DND-41 (cell line): ENCODE data around the gene THUMPD2.

Source experiments
- ATAC-seq: fragments of 200-7000 bp; cut with Tn5 transposase; 3 replicates; pipeline ENCODE4 v1.9.1; 2021; ENCODE audit warnings: low read depth; ENCODE audit not compliant: insufficient read depth
- DNase-seq: peaks from one replicate; pipeline ENCODE4 v3.0.0-alpha.2; 2020
- H2AFZ ChIP-seq: 2 replicates; pipeline ENCODE4 v1.6.0; 2012; ENCODE audit warnings: low read depth, low read length
- H3K27ac ChIP-seq: 2 replicates; pipeline ENCODE4 v1.5.1; 2012; ENCODE audit warnings: low read length, inconsistent platforms
- H3K27me3 ChIP-seq: fragments of 200-600 bp; sonication (generic); 2 replicates; pipeline ENCODE4 v1.6.0; 2012; ENCODE audit warnings: low read length, mild to moderate bottlenecking, inconsistent platforms; ENCODE audit not compliant: insufficient read depth, poor library complexity
- H3K36me3 ChIP-seq: 2 replicates; pipeline ENCODE4 v1.5.1; 2012; ENCODE audit warnings: low read length, inconsistent platforms; ENCODE audit not compliant: insufficient read depth
- H3K4me1 ChIP-seq: 2 replicates; pipeline ENCODE4 v1.5.1; 2012; ENCODE audit warnings: mild to moderate bottlenecking, low read length; ENCODE audit not compliant: insufficient read depth
- H3K4me2 ChIP-seq: 2 replicates; pipeline ENCODE4 v1.6.0; 2012; ENCODE audit warnings: mild to moderate bottlenecking, moderate library complexity, low read length, inconsistent platforms; ENCODE audit not compliant: insufficient read depth
- H3K4me3 ChIP-seq, 2 experiments: fragments of 200-600 bp in 1 of 2; shearing (Covaris generic) in 1 of 2; 2 replicates each; pipeline ENCODE4 v1.5.1; 2012 to 2016; ENCODE audit warnings: inconsistent platforms in 2 of 2, low read length in 2 of 2, mild to moderate bottlenecking in 2 of 2, low read depth in 1 of 2, moderate library complexity in 1 of 2
- H3K79me2 ChIP-seq: 2 replicates; pipeline ENCODE4 v1.6.0; 2012; ENCODE audit warnings: low read length, inconsistent platforms; ENCODE audit not compliant: insufficient read depth
- H3K9ac ChIP-seq: 2 replicates; pipeline ENCODE4 v1.6.0; 2012; ENCODE audit warnings: low read depth, mild to moderate bottlenecking, inconsistent platforms, low read length, moderate library complexity
- H3K9me3 ChIP-seq: 2 replicates; pipeline ENCODE4 v1.5.1; 2012; ENCODE audit warnings: low read length, moderate library complexity, mild to moderate bottlenecking, inconsistent platforms; ENCODE audit not compliant: insufficient read depth, severe bottlenecking
- H4K20me1 ChIP-seq: 2 replicates; pipeline ENCODE4 v1.6.0; 2012; ENCODE audit warnings: low read length; ENCODE audit not compliant: insufficient read depth
- EZH2 ChIP-seq: IDR thresholded peaks from 3 replicates; pipeline ENCODE4 v1.6.1; 2012; ENCODE audit warnings: borderline replicate concordance, low read depth, mild to moderate bottlenecking, moderate library complexity, low read length, inconsistent platforms; ENCODE audit not compliant: severe bottlenecking
- TF ChIP-seq, protein P1 (sequence below): IDR thresholded peaks from 2 replicates; pipeline ENCODE4 v1.5.1; 2012; ENCODE audit warnings: borderline replicate concordance, low read length, moderate library complexity, mild to moderate bottlenecking; ENCODE audit not compliant: poor library complexity, severe bottlenecking; ENCODE audit errors: extremely low read depth

The THUMPD2 gene

GRCh38 chr2:39733070-39733674, 45.9 kb downstream of the THUMPD2 start:
- DNase-seq = no peak
- Histone ChIP-seq H3K9me3 (no peaks in the 10 kb centered on the region), H3K4me2 (no peak overlapping the region), H3K4me3 (no peak overlapping the region), H2AFZ (no peak overlapping the region), H4K20me1 (no peaks in the 10 kb centered on the region), H3K79me2 (no peaks in the 10 kb centered on the region), H3K9ac (no peak overlapping the region), H3K27ac (no peak overlapping the region), H3K4me1 (peaks cover 12% of the 10 kb centered on the region), H3K36me3 (peaks cover 41% of the 10 kb centered on the region), H3K27me3 (no peaks in the 10 kb centered on the region)
- no peak for ATAC-seq
- no peak for TF ChIP-seq EZH2
- TF ChIP-seq, protein P1, sequence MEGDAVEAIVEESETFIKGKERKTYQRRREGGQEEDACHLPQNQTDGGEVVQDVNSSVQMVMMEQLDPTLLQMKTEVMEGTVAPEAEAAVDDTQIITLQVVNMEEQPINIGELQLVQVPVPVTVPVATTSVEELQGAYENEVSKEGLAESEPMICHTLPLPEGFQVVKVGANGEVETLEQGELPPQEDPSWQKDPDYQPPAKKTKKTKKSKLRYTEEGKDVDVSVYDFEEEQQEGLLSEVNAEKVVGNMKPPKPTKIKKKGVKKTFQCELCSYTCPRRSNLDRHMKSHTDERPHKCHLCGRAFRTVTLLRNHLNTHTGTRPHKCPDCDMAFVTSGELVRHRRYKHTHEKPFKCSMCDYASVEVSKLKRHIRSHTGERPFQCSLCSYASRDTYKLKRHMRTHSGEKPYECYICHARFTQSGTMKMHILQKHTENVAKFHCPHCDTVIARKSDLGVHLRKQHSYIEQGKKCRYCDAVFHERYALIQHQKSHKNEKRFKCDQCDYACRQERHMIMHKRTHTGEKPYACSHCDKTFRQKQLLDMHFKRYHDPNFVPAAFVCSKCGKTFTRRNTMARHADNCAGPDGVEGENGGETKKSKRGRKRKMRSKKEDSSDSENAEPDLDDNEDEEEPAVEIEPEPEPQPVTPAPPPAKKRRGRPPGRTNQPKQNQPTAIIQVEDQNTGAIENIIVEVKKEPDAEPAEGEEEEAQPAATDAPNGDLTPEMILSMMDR = no peak

GRCh38 chr2:39732482-39732881, 46.6 kb downstream of the THUMPD2 start:
- no peak overlapping the region for H3K9ac ChIP-seq
- H3K36me3 ChIP-seq = peaks cover 35% of the 10 kb centered on the region
- no peaks in the 10 kb centered on the region for H3K79me2 ChIP-seq
- TF ChIP-seq, protein P1 = no peak
- TF ChIP-seq EZH2 = no peak
- H3K27ac ChIP-seq = no peak overlapping the region
- H3K9me3 ChIP-seq = no peaks in the 10 kb centered on the region
- H3K4me1 ChIP-seq = peaks cover 16% of the 10 kb centered on the region
- H3K4me2 ChIP-seq = no peak overlapping the region
- H3K27me3 ChIP-seq = no peaks in the 10 kb centered on the region
- DNase-seq (no peak), ATAC-seq (no peak)
- H2AFZ ChIP-seq = no peak overlapping the region
- H3K4me3 ChIP-seq = no peak overlapping the region
- no peaks in the 10 kb centered on the region for H4K20me1 ChIP-seq

DNA sequence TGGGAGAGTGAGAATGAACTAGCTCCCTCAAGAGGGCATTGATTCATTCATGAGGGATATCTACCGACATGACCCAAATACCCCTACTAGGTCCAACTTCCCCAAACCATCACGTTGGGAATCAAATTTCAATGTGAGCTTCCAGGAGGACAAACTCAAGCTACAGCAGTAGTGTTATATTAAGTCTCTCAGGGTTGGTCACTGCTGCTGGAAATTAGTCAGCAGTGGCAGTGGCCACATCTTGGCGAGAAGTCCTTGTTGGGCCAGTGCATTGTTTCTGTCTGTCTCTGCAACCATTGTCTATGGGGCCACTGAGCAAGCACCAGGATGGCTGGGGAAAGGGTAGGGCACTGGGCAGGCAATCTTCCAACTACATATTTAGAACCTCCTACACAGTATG, 47.5 kb downstream of the THUMPD2 start:
- Histone ChIP-seq H3K27ac (no peak overlapping the region), H3K27me3 (no peaks in the 10 kb centered on the region), H3K9ac (no peak overlapping the region), H4K20me1 (no peaks in the 10 kb centered on the region), H3K9me3 (no peaks in the 10 kb centered on the region), H3K4me3 (no peak overlapping the region), H3K79me2 (no peaks in the 10 kb centered on the region), H3K4me2 (no peak overlapping the region), H3K4me1 (peaks cover 16% of the 10 kb centered on the region), H2AFZ (no peak overlapping the region), H3K36me3 (peaks cover 27% of the 10 kb centered on the region)
- TF ChIP-seq, protein P1 = no peak
- no peak for TF ChIP-seq EZH2
- DNase-seq = no peak
- no peak for ATAC-seq
